ENCODE results near the gene APLF. TPM values are rescaled to one million over a fixed set of nuclear protein-coding genes. Genes with fewer than 3 reads are reported as not detected.

The APLF gene
- total and polyA plus RNA-seq, 2 of the 8 experiments (the other 6 are each of a cell fraction or from before 2014, with no cell fraction given) = 4.4 to 7.3 TPM

DNA sequence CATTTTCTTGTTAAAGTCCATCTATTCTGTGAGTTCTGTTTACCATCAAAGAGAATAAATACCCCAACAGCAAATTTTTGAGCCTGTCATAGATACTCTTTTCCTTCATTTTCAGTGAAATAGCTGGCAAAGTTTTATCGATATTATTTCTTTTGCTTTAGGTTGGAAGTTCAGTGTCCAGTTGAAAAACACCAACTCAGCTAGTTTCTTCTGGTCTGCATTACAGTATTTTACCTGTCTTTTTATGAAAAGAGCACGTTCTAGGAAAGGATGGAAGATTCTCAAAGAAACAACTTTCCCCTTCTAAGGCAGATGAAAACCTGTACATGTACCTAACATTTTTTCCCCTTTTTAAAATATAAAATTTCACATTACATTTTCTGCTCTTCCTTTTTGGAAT lies 95.5 kb downstream of the APLF start (continued):
- TF ChIP-seq RNF2 (IDR thresholded peaks at IDR 0.05; ENCODE audit: borderline replicate concordance, low read depth, low read length, missing control alignments, poor library complexity, severe bottlenecking) = no peak
- no peak for TF ChIP-seq TEAD4 (IDR thresholded peaks at IDR 0.05; ENCODE audit: low read depth, low read length)
- TF ChIP-seq TCF12 (IDR thresholded peaks at IDR 0.05; ENCODE audit: low read depth, low read length) = no peak
- TF ChIP-seq YY1 (IDR thresholded peaks at IDR 0.05; ENCODE audit: low read depth, low read length) = no peak
